Heart left ventricle (tissue), 16 donors: Measurements from ENCODE around the gene GLMP. TPM values are rescaled to one million over a fixed set of nuclear protein-coding genes. Genes with fewer than 3 reads are reported as not detected.
A peak's percentile ranks its signal among the peaks of the same experiment; 100 is the strongest.

Source experiments
- ATAC-seq, 4 donors: fragments of 200-7000 bp; cut with Tn5 transposase; one replicate each; pipeline ENCODE4 v1.9.1; 2020 to 2022; ENCODE audit warnings: moderate library complexity in 4 of 4, mild to moderate bottlenecking in 3 of 4, moderate number of reproducible peaks in 1 of 4
- DNase-seq, 5 donors: peaks; one replicate each; pipeline ENCODE4 v3.0.0-alpha.2; 2020
- H3K27ac ChIP-seq, 12 donors: fragments of 200-600 bp; sonication (generic) in 4 of 12; one replicate each; pipeline versions ENCODE4 v1.5.0 to v1.8.0; 2016 to 2022; ENCODE audit warnings: mild to moderate bottlenecking in 2 of 12
- H3K27me3 ChIP-seq, 9 donors: fragments of 200-600 bp; sonication (generic) in 2 of 9; one replicate each; pipeline versions ENCODE4 v1.5.1 to v1.8.0; 2016 to 2022; ENCODE audit warnings: mild to moderate bottlenecking in 3 of 9
- H3K36me3 ChIP-seq, 9 donors: fragments of 200-600 bp; sonication (generic) in 2 of 9; one replicate each; pipeline versions ENCODE4 v1.5.0 to v1.8.0; 2018 to 2022; ENCODE audit warnings: mild to moderate bottlenecking in 2 of 9
- H3K4me1 ChIP-seq, 12 donors: fragments of 200-600 bp; sonication (generic) in 4 of 12; one replicate each; pipeline versions ENCODE4 v1.5.0 to v1.8.0; 2016 to 2022; ENCODE audit warnings: mild to moderate bottlenecking in 3 of 12
- H3K4me3 ChIP-seq, 12 donors: fragments of 200-600 bp; sonication (generic) in 4 of 12; one replicate each; pipeline versions ENCODE4 v1.5.0 to v1.8.0; 2017 to 2022; ENCODE audit warnings: mild to moderate bottlenecking in 9 of 12, moderate library complexity in 4 of 12
- H3K9me3 ChIP-seq, 12 donors: fragments of 200-600 bp; sonication (generic) in 4 of 12; one replicate each; pipeline versions ENCODE4 v1.5.0 to v1.8.0; 2016 to 2022; ENCODE audit warnings: mild to moderate bottlenecking in 1 of 12
- POLR2A ChIP-seq, 2 donors: fragments of 450-650 bp; IDR thresholded peaks; one replicate each; pipeline ENCODE4 v1.6.1; 2017; ENCODE audit warnings: antibody characterized with exemption in 2 of 2, mild to moderate bottlenecking in 2 of 2, moderate library complexity in 2 of 2
- WGBS, 4 donors: extraction: QIAGEN DNeasy Blood & Tissue Kit in 2 of 4; methylation state at CpG; one replicate each; pipeline versions ENCODE4 v1.1.5 to v1.1.7; 2013 to 2018; 5-methylcytosine and 5-hydroxymethylcytosine counted together
- intact Hi-C, 10 donors: fragments of 100-400 bp; cut with DNase I; formaldehyde crosslinking; loops; one replicate each; pipeline versions ENCODE4 v1.11.1 to v1.14.2; 2022
- polyA plus RNA-seq, 2 donors: library from polyadenylated mRNA; stranded (reverse); fragments of 200-250 nt; gene quantifications; one replicate each; pipeline ENCODE4 v1.2.3, GENCODE V29; 2013
- total RNA-seq, 9 donors: library from RNA; depleted of rRNA in 2 of 9; stranded (reverse); fragments of >200 nt in 2 of 9; fragmentation: NEBNext Ultra II Directional in 3 of 9; extraction: Animal tissue kit (Norgen Biotek cat#: 25700) in 3 of 9; gene quantifications; one replicate each; pipeline versions ENCODE4 v1.1.0 to v1.2.4, GENCODE V29; 2016 to 2023
- TF ChIP-seq, protein P1 (sequence below), 12 donors: fragments of 200-600 bp; sonication (generic) in 4 of 12; IDR thresholded peaks; one replicate each; pipeline versions ENCODE4 v1.5.0 to v1.8.0; 2018 to 2022; ENCODE audit warnings: antibody characterized with exemption in 12 of 12, mild to moderate bottlenecking in 5 of 12
- donor health status: ischemic (EF 13 %, LVEDD 7.1; RV severe dilation, severe dysfunction).
- donor health status: healthy with polysubstance abuse.
- donor health status: DM: no; HTN: yes; CAD: no.
- donor health status: DM: no; HTN: no; CAD: no.
- donor health status: ischemic (EF 25% LVEDD 6.9; RV normal size, moderate dysfunction).
- donor health status: ischemic (EF 25% LVEDD 5.7; RV mildly dilated, moderate dysfunction).
- donor health status: healthy.
- donor health status: DM: yes; HTN: yes; CAD: no.
- donor health status: ischemic (EF 35%, LVEDD 5.7; RV mildly dilated, moderate dysfunction).
- donor health status: nonischemic (EF 11% LVEDD 7.7; RV severe dilation, severe dysfunction).
- donor health status: DM: yes; HTN: yes; CAD: no.
- donor health status: PGD.
- donor health status: ischemic (EF 29% LVEDD 5.4; RV normal size, mild dysfunction).
- donor health status: nonischemic (EF 23%, LVEDD 6.1; RV moderate dilation, normal function).

The GLMP gene
- total and polyA plus RNA-seq, 11 donors = 9.1 to 63.8 (median 16.0) TPM

DNA sequence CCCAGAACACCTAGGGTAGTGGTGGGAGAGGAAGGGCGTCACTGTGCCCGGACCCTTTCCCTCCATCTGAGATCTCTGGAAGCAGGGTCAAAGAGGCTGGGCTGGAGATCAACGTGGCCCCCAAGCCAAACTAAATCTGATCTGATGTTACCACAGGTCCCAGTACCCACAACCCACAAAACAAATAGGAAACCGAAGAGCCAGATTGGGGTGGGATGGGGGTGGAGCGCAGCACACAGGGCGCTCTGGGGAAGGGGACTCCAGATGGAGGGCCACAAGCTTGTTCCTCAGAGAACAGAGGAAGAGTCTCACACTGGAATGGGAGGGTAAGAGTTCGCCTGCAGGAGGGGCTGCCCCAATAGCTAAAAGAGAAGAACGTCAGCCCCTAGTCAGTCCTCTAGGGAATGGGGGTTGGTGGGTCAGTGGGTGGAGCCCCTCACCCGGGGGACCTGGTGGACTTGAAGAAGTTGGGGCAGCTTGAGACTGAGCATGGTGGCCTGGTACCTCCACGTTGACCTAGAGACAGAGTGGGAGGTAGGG is 49.2 kb downstream of the GLMP start:
- WGBS, 4 donors = 57 to 60% (median 58%) methylated on average over 8 to 10 of the region's 10 CpGs
- intact Hi-C loops = loop anchor here in 1 of 10 donors (10.0 kb wide), 1 partner anchor 68 kb away; no protein-coding TSS in a partner anchor
- Histone ChIP-seq H3K4me1 (peaks cover 3 to 54% (median 30%) of the 10 kb centered on the region in 12 donors), H3K9me3 (no peaks in the 10 kb centered on the region), H3K36me3 (peaks cover 0 to 33% (median 25%) of the 10 kb centered on the region in 9 donors), H3K27ac (no peak overlapping the region), H3K27me3 (peaks cover 0 to 17% (median 14%) of the 10 kb centered on the region in 9 donors), H3K4me3 (peak overlapping the region in 5 of 12 donors; percentile 13 to 37 (median 28))
- TF ChIP-seq, protein P1, sequence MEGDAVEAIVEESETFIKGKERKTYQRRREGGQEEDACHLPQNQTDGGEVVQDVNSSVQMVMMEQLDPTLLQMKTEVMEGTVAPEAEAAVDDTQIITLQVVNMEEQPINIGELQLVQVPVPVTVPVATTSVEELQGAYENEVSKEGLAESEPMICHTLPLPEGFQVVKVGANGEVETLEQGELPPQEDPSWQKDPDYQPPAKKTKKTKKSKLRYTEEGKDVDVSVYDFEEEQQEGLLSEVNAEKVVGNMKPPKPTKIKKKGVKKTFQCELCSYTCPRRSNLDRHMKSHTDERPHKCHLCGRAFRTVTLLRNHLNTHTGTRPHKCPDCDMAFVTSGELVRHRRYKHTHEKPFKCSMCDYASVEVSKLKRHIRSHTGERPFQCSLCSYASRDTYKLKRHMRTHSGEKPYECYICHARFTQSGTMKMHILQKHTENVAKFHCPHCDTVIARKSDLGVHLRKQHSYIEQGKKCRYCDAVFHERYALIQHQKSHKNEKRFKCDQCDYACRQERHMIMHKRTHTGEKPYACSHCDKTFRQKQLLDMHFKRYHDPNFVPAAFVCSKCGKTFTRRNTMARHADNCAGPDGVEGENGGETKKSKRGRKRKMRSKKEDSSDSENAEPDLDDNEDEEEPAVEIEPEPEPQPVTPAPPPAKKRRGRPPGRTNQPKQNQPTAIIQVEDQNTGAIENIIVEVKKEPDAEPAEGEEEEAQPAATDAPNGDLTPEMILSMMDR (IDR thresholded peaks at IDR 0.05) = no peak
- TF ChIP-seq POLR2A (IDR thresholded peaks at IDR 0.05) = no peak
- DNase-seq = no peak
- no peak for ATAC-seq

DNA sequence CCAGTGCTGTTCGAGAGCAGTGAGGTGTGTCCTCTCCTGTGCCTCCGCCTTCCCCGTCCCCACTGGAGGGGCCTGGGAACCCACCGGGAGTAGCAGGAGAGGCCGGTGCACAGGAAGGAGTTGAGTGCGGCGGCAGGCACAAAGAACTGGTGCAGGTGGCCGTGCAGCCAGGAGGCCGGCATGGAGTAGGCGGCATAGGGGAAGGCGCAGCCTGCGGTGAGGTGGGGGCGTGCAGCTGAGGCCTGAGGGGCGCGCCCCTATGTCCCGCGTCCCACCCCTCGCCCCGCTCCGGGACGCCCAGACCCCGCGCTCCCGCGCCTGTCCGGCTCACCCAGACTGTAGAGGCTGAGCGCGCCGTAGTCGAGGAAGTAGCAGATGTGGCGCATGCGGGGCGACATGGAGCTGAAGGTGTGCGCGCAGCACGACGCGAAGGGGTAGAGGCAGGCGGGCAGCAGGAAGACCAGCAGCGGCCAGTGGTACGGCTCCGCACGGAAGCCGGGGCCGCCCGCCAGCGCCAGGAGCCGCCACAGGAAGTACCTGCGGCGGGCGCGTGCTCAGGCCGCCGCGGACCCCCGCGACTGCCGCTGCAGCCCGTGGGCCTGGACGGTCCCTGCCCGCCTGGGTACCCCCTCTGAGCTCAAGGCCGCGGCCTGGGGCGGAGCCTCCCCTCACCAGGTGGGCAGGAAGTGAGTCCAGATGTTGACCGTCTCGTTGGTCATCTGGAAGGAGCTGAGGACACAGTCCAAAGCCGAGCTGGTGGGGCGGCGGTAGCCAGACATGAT is 49.8 kb downstream of the GLMP start:
- DNase-seq (no peak), ATAC-seq (peak in 2 of 4 donors; percentile 2 to 3)
- Histone ChIP-seq H3K27ac (no peak overlapping the region), H3K27me3 (peaks cover 0 to 17% (median 14%) of the 10 kb centered on the region in 9 donors), H3K4me3 (peak overlapping the region; percentile 9 to 50 (median 31)), H3K9me3 (no peaks in the 10 kb centered on the region), H3K4me1 (peaks cover 3 to 47% (median 26%) of the 10 kb centered on the region in 12 donors), H3K36me3 (peaks cover 0 to 32% (median 19%) of the 10 kb centered on the region in 9 donors)
- no peak for TF ChIP-seq POLR2A (IDR thresholded peaks at IDR 0.05)
- TF ChIP-seq, protein P1 (IDR thresholded peaks at IDR 0.05) = no peak
- 4 to 13% (median 6%) methylated on average over 14 to 69 of the region's 69 CpGs for WGBS, 4 donors
- intact Hi-C loops = loop anchor here in 1 of 10 donors (10.0 kb wide), 1 partner anchor 69 kb away; no protein-coding TSS in a partner anchor

DNA sequence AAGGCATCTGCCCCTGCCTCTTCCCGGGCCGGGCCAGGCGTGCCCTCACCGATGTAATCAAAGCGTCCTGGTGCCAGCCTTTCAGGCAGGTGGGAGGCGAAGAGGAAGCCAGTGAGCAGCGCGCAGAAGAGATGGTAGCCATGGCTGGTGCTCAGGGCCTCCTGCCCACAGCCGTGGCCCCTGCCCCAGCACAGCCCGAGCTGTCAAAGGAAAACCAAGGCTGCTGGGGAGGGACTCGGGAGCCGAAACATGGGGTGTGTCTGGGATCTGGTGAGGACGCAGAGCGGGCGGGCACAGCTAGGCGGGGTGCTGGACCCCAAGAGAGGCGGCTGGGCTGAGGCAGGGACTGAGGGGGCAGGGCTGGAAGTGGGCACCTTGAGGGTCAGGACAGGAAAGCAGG is 50.8 kb downstream of the GLMP start:
- TF ChIP-seq, protein P1 (IDR thresholded peaks at IDR 0.05) = no peak
- no peak for TF ChIP-seq POLR2A (IDR thresholded peaks at IDR 0.05)
- no peak overlapping the region for H3K27ac ChIP-seq
- intact Hi-C loops = loop anchor here in 1 of 10 donors (10.0 kb wide), 1 partner anchor 70 kb away; no protein-coding TSS in a partner anchor
- no peaks in the 10 kb centered on the region for H3K9me3 ChIP-seq
- peaks cover 0 to 17% (median 14%) of the 10 kb centered on the region in 9 donors for H3K27me3 ChIP-seq
- H3K36me3 ChIP-seq = peaks cover 0 to 32% (median 17%) of the 10 kb centered on the region in 9 donors
- DNase-seq = no peak
- peaks cover 3 to 42% (median 24%) of the 10 kb centered on the region in 12 donors for H3K4me1 ChIP-seq
- H3K4me3 ChIP-seq = no peak overlapping the region
- 92 to 94% (median 93%) methylated on average over 16 to 17 of the region's 17 CpGs for WGBS, 4 donors
- ATAC-seq = no peak

DNA sequence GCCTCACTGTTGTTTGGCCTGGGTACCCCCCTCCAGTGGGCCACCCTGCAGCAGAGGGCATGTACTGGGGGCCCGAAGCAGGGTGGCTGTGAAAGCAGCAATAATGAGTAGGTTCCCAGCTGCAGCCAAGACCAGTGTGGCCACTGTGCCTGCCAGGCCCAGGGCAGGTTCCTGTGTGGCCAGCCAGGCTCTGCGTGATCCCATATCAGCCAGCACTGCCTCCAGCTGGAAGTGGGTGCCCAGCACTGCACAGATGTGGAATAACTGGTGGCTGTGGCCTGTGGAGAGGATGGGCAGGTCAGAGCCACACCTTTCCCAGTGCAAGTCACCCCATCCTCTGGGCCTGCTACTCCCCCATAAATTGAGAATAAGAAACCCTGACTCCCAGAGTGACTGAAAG is 51.4 kb downstream of the GLMP start:
- 87 to 93% (median 91%) methylated on average over 2 of the region's 2 CpGs for WGBS, 4 donors
- intact Hi-C loops = loop anchor here in 1 of 10 donors (10.0 kb wide), 1 partner anchor 71 kb away; no protein-coding TSS in a partner anchor
- DNase-seq = no peak

More for the DNA sequence above, 51.4 kb downstream of the GLMP start:
- H3K4me3 ChIP-seq = no peak overlapping the region
- H3K36me3 ChIP-seq = peaks cover 0 to 33% (median 18%) of the 10 kb centered on the region in 9 donors
- no peak overlapping the region for H3K27ac ChIP-seq
- no peaks in the 10 kb centered on the region for H3K9me3 ChIP-seq
- peaks cover 0 to 17% (median 14%) of the 10 kb centered on the region in 9 donors for H3K27me3 ChIP-seq
- no peak for ATAC-seq
- H3K4me1 ChIP-seq = peaks cover 3 to 37% (median 24%) of the 10 kb centered on the region in 12 donors
- no peak for TF ChIP-seq POLR2A (IDR thresholded peaks at IDR 0.05)
- TF ChIP-seq, protein P1 (IDR thresholded peaks at IDR 0.05) = no peak
